NCI-H128 (cell line): ENCODE data around the gene COA6.
"Not testable (repeated sequence)": the region's sequence is repeated elsewhere in the genome, so short reads cannot be mapped to it uniquely, and the experiment has no call there.

Experiments used
- DNase-seq: peaks from one replicate; lab custom pipeline; 2025; ENCODE audit not compliant: unreplicated experiment; lab: John Stamatoyannopoulos, UW

COA6 gene

DNA sequence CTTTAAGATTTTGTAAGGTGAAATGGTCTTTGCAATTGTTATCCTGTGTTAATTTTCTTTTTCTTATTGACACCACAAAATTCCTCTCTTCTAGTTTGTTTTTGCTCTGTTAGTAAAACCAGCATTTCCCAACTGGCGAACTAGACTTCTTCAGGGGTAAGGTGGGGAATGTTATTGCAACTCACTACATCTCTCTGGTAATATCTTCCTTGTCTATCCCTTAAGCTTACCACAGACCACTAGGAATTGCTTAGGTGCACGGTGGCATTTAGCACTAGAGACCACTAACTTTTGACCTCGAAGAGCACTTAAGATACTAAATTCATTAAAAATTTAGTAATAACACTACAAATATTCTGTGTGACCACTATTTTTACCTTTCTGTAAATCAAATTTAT, 4.2 kb upstream of the COA6 start:
- DNase-seq: no peak

DNA sequence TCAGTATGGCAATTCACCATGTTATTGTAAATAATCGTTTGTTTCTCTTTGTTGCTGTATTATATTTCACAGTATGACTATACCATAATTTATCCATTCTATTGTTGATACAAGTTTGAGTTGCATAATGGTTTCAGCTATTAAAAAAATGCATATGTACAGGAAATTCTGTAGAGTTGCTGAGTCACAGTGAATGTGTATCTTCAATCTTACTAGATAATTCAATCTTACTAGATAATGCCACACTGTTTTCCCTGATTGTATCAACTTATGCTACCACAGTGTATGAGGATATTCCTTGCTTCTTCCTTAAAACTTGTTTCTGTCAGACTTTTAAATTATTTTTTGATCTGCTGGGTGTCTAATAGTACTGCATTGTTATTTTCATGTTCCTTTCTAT, 3.5 kb upstream of the COA6 start:
- DNase-seq: no peak

DNA sequence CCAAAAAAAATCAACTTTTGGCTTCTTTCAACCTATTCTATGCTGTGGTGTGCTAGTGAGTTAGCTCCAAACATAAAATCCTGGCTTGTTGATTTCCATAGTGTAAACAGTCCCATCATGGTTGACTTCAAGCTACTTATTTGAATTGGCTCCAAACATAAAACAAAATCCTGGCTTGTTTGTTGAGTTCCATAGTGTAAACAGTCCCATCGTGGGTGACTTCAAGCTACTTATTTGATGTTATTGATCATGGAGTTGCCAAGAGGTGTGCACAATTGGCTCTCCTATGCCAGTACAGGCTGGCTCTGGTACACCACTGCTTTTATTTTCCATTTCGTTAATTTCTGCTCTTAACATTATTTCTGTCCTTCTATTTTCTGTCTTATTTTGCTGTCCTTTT, 1.8 kb upstream of the COA6 start:
- DNase-seq: no peak

DNA sequence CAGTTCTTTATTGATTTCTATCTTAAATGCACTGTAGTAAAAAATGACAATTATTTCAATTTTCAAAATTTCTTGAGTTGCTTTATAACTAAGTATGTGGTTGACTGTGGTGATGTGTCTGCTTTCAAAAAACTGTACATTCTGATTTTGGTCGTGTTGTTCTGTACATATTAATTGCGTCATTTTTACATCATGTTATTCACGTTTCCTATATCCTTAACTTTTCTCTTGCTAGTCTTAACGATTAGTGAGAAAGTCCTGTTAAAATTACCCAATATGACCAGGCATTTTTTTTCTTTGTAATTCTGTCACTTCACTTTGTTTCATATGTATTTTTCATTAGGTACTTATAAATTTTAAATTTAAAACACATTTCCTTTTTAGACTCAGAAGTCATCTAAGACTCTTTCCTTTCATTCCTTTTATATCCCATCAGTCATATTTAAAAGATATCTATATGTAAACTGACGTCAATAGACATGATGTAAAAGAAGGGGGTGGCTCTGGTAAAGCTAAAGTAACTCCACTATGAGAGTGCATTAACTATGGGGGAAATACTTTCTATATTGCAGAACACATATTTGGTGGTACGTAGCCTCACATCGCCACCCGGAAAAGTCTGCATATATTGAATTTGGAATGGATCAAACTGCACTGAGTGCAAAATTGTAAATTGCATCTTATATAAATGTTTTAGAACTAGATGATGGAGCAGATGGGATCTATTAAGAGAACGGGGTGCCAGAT, 1.1 kb upstream of the COA6 start:
- no peak for DNase-seq

DNA sequence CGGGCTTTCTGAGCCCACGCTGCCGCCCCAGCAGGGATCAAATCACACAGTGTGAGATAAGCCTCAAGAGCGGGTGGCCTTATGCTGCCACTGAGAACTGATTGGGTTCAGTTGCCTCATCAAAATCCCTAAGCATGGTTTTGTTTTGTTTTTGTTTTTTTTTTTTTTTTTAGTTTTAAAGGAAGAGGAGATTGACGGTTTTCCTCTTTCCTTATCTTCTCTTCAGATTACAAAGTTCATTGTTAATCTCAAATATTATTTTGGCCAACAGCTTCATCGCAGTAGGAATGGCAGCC, 651 bp downstream of the COA6 start:
- DNase-seq: peak; percentile 59

- no peak for DNase-seq
Measured at GRCh38 chr1:234375672-234376071, 2.4 kb downstream of the COA6 start.

DNA sequence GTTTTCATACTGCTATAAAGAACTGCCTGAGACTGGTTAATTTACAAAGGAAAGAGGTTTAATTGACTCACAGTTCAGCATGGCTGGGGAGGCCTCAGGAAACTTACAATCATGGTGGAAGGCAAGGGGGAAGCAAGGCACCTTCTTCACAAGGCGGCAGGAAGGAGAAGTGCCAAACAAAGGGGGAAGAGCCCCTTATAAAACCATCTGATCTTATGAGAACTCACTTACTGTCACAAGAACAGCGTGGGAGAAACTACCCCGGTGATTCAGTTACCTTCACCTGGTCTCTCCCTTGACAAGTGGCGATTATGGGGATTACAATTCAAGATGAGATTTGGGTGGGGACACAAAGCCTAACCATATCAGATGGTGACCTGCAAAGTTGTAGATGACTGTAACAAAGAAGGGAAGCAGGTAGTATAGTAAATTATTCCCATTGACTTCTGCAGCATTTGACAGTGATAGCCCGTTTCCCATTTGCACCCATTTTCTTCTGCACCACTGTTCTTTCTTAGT, 6.4 kb downstream of the COA6 start:
- DNase-seq: not testable (repeated sequence)

DNA sequence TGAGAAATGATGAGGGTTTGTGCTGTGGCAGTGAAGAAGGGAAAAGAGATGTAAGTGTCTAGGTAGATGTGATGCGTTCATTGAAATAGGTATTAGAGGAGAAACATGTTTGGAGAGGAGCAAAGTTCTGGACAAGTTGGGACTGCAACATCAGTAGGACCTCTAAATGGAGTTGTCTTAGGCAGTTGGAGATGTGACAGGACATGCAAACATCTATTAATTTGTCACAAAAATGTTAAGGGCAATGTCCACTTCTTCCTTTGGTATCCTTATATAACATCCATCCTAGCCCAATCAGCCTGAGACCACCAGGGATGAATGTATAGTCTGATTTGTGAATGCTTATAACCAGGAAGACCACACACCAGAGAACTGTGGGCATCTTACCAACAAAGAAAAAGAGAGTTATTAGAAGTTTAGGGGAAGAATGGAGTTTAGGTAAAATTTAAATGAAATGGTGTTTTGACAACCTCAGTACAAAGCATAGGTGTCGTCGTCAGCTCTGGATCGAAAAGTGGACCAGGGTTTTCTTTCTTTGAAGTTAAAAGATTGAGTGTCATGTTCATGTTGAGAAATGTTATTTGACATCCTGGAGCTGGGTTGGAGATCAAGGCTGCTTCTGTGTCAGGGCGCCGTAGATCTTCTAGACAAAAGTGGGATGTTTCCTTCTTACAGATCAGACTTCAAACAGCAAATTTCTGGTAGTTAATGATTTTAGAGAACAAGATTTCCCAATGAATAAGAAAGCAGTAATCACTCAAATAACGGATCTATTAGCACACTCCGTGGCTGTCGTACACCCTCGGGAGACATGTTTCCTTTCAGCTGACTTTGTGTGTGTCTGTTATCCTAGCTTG, 8.7 kb downstream of the COA6 start:
- DNase-seq: no peak

- no peak for DNase-seq
Measured at GRCh38 chr1:234386122-234386521, 12.9 kb downstream of the COA6 start.

DNA sequence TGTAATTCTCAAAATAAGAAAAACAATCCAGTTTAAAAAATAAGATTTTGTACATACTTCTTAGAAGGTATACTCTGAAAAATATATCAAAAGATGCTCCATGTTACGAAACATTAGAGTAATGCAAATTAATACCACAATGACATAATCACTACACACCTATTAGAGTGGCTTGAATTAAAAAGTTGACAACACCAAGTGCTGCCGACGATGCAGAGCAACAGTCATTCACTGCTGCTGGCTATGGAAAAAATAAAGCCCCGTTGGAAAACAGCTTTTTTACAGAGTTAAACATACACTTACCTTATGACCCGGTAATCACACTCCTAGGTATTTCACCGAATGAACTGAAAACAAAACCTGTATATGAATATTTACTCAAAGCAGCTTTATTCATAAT, 14.8 kb downstream of the COA6 start:
- no peak for DNase-seq

DNA sequence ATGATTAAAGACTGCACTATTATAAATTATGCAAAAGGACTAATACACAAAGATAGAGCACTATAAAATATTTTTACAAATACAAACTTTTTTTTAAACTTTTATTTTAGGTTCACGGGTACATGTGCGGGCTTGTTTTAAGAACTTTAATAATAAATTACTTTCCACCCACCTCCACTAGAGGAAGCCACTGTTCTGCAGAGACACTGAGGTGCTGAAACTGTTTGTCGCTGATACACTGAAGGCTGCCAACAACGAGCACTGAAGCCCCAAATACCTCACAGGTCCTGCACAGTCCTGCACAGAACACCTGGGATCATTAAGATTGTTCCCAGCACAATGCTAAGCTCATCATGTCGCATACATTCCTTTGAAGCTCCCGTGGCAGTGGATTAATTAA, 19.9 kb downstream of the COA6 start:
- DNase-seq: no peak

DNA sequence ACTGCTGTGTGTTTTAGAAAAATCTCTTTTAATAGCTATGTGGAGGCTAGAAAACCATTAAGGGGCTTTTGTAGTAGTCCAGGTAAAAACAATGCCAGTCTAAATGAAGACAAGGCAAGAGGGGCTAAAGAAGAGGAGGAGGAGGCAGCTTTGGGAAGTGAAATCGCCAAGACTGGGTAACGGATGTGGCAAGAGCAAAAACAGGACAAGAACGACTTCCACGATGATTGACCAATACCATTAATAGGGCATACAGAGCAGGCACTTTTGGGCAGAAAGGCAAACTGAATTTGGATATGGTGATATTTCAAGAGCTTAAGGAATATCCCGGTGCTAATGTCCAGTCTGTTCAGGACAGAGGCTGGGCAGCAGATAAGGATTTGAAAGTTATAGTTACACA, 22.0 kb downstream of the COA6 start:
- DNase-seq: no peak

DNA sequence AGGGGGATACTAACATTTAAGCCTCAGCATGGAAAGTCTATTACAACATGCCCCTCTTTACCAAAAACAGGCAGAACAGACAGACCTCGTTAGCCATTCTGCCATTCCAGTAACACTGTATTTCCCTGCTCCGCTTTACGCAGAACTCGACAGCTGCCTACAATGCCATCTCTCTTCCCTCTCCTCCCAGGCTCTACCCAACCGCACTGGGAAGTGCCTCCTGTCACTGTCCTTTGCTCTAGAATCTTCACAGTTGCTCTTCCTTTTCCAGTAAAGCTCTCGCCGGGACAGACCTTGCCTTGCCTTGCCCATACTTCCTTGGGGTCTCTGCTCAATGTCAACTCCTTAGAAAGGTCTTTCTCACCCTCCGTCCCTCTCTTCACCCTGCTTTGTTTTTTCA, 22.8 kb downstream of the COA6 start:
- no peak for DNase-seq

GRCh38 chr1:234396871-234397270, 23.6 kb downstream of the COA6 start:
- no peak for DNase-seq

- DNase-seq: no peak
Measured at GRCh38 chr1:234397732-234398131, 24.5 kb downstream of the COA6 start.

DNA sequence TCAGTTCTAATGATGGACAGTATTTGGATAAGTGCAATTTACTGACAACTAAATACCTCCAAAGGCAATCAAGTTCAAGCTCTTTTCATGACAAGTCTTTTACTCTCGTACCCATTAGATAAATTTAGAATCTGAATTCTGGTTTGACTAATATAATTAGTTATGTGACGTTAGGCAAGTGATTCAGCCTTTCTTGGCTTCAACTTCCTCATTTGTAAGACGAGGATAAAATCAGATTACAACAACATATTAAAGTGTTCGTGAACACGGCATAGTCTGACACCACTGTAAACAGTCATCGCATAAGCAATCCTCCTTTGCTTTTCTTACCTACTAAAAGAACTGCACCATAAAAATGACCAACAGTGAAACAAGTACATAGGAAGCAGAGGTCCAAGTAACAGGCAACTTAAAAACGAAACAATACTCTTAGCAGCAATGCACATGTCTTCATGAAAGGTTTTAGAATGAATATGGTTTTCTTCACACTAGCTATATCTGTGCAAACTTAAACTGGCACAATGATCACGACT, 25.7 kb downstream of the COA6 start:
- DNase-seq: no peak

DNA sequence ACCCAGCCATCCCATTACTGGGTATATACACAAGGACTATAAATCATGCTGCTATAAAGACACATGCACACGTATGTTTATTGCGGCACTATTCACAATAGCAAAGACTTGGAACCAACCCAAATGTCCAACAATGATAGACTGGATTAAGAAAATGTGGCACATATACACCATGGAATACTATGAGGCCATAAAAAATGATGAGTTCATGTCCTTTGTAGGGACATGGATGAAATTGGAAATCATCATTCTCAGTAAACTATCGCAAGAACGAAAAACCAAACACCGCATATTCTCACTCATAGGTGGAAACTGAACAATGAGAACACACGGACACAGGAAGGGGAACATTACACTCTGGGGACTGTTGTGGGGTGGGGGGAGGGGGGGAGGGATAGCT, 26.3 kb downstream of the COA6 start:
- DNase-seq: not testable (repeated sequence)

- no peak for DNase-seq
Measured at GRCh38 chr1:234400773-234401172, 27.5 kb downstream of the COA6 start.

DNA sequence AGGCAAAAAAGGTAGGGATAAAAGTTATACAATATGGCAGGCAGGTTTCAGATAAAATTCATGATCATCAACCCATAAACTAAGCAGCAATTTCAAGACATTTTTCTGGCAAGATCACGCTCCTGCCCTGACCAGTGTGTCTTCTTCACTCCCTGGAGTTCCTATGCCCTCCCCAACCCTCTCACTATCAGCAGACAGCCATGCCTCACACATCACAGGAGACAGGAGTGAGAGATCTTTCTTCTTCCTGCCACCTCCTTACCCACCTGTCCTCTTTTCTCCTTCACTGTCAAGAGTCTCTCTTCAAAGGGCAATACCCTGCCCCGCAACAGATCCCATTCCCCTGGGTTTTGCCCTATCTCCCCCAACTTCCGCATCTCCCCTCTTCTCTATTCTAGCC, 28.4 kb downstream of the COA6 start:
- no peak for DNase-seq

DNA sequence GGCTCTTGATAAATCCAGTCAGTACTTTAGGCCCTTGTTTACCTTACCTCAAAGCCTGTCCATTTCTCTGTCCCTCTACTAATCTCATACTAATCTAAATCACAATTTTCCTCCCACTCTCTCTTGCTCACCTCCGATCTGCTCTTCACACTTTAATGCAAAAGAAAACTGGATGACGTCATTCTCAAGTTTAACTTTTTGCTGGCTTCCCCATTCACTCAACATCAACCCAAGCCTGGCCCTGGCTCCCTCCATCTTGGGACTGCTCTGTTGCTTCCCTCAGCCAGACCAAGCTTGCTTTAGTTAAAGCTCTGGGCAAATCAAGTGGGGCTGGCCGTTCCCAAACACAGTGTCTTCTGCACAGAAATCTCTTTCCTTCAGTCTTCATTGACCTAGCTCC, 29.7 kb downstream of the COA6 start:
- no peak for DNase-seq

DNA sequence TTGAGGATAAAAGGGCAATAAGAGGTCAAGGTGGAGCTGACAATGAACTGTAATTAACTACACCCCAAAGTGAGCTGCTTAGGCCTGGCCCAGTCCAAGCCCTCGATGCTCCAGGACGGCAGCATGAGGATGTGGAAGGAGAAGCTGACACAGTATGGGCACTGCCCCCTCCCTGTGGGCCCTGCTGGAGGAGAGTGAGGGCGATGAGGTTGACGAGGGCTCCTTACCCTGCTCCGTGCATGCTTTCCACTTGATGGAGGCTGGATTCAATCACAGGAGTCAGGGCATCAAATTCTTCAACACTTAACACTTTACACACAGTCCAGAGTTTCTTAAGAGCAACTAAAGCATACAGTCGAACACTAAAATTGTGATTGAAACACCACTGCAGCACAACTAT, 32.4 kb downstream of the COA6 start:
- no peak for DNase-seq

GRCh38 chr1:234406871-234407270, 33.6 kb downstream of the COA6 start:
- no peak for DNase-seq
